ENCODE results near the gene DCDC1.

The DCDC1 gene

GRCh38 chr11:30852645-30853044, 516.9 kb downstream of the DCDC1 start:
- no peak for DNase-seq (ENCODE audit: low spot score)

GRCh38 chr11:30852091-30852490, 517.4 kb downstream of the DCDC1 start:
- no peak for DNase-seq (ENCODE audit: low spot score)

- DNase-seq (ENCODE audit: low spot score): no peak
Observed at GRCh38 chr11:30837252-30837651, 532.3 kb downstream of the DCDC1 start.

GRCh38 chr11:30832831-30833230, 536.7 kb downstream of the DCDC1 start:
- DNase-seq (ENCODE audit: low spot score): no peak

GRCh38 chr11:30830681-30831080, 538.9 kb downstream of the DCDC1 start:
- no peak for DNase-seq (ENCODE audit: low spot score)

GRCh38 chr11:30826911-30827310, 542.6 kb downstream of the DCDC1 start:
- no peak for DNase-seq (ENCODE audit: low spot score)

GRCh38 chr11:30825723-30826122, 543.8 kb downstream of the DCDC1 start:
- DNase-seq (ENCODE audit: low spot score): no peak

- DNase-seq (ENCODE audit: low spot score): no peak
Observed at GRCh38 chr11:30823119-30823518, 546.4 kb downstream of the DCDC1 start.

GRCh38 chr11:30821438-30821965, 548.0 kb downstream of the DCDC1 start:
- no peak for DNase-seq (ENCODE audit: low spot score)

GRCh38 chr11:30818721-30819120, 550.8 kb downstream of the DCDC1 start:
- no peak for DNase-seq (ENCODE audit: low spot score)

GRCh38 chr11:30816959-30817880, 552.3 kb downstream of the DCDC1 start:
- DNase-seq (ENCODE audit: low spot score): no peak

- DNase-seq (ENCODE audit: low spot score): no peak
Observed at GRCh38 chr11:30815619-30816018, 553.9 kb downstream of the DCDC1 start.

- DNase-seq (ENCODE audit: low spot score): no peak
Observed at GRCh38 chr11:30814737-30815136, 554.8 kb downstream of the DCDC1 start.
